HCT116 (cell line): Measurements from ENCODE around the gene OPCML. TPM values are rescaled to one million over a fixed set of nuclear protein-coding genes. Genes with fewer than 3 reads are reported as not detected.

Source experiments
- ATAC-seq: fragments of 200-7000 bp; cut with Tn5 transposase; 2 replicates; pipeline ENCODE4 v1.9.1; 2020; ENCODE audit warnings: mild to moderate bottlenecking, moderate library complexity
- BruUV-seq: library from RNA; stranded (reverse); fragments of 400-500 nt; replicated peaks from 2 replicates; lab custom pipeline; 2021; lab: Mats Ljungman, UMichigan
- CTCF ChIA-PET: fragments of 300-600 bp; sonication (Branson Sonifier 250); formaldehyde crosslinking; loops from one replicate; lab custom pipeline; 2021; ENCODE audit warnings: antibody characterized with exemption; lab: Charles Lee
- POLR2A ChIA-PET: fragments of 300-600, 350-600 bp; sonication (Branson Sonifier 250); formaldehyde crosslinking; loops from one replicate; lab custom pipeline; 2021; ENCODE audit warnings: antibody characterized with exemption; lab: Charles Lee
- RAD21 ChIA-PET, 2 experiments: fragments of 300-600 bp; sonication (Branson Sonifier 250); formaldehyde crosslinking; loops; one replicate each; lab custom pipeline; 2023; ENCODE audit warnings: low total read pairs in 2 of 2; ENCODE audit not compliant: uncharacterized antibody in 2 of 2, unreplicated experiment in 2 of 2, low non-redundant PET in 1 of 2; lab: Charles Lee
- DNase-seq: peaks from one replicate; pipeline ENCODE4 v3.0.0-alpha.2; 2010; ENCODE audit warnings: low read depth, low spot score
- H2AFZ ChIP-seq: fragments of 200-600 bp; shearing (Covaris generic), sonication (generic); 2 replicates; pipeline ENCODE4 v1.6.1; 2017; ENCODE audit warnings: low read depth, mixed run types, mixed read lengths, antibody characterized with exemption, low read length; ENCODE audit not compliant: poor library complexity, severe bottlenecking
- H3K27ac ChIP-seq: 2 replicates; pipeline ENCODE4 v1.5.1; 2012; ENCODE audit warnings: low read depth, low read length
- H3K27me3 ChIP-seq: fragments of 200-600 bp; sonication (generic); 2 replicates; pipeline ENCODE4 v1.6.1; 2016; ENCODE audit warnings: mixed run types, low read length, mixed read lengths; ENCODE audit not compliant: insufficient read depth
- H3K36me3 ChIP-seq, 2 experiments: fragments of 200-500 bp in 1 of 2; fragments of 200-600 bp in 1 of 2; sonication (Bioruptor generic) in 1 of 2; sonication (generic) in 1 of 2; 2 replicates each; pipeline versions ENCODE4 v1.5.1 to v1.6.1; 2014 to 2016; ENCODE audit warnings: low read length in 2 of 2, inconsistent platforms in 1 of 2, mixed read lengths in 1 of 2, mixed run types in 1 of 2; ENCODE audit not compliant: insufficient read depth in 2 of 2, control insufficient read depth in 1 of 2
- H3K4me1 ChIP-seq, 2 experiments: fragments of 200-600 bp in 1 of 2; sonication (generic) in 1 of 2; 2 replicates each; pipeline versions ENCODE4 v1.5.1 to v1.6.1; 2012 to 2017; ENCODE audit warnings: low read length in 2 of 2, inconsistent platforms in 1 of 2, mild to moderate bottlenecking in 1 of 2, mixed read lengths in 1 of 2, mixed run types in 1 of 2, moderate library complexity in 1 of 2; ENCODE audit not compliant: insufficient read depth in 2 of 2, control insufficient read depth in 1 of 2
- H3K4me2 ChIP-seq: fragments of 200-600 bp; sonication (generic); 2 replicates; pipeline ENCODE4 v1.6.1; 2017; ENCODE audit warnings: mixed run types, low read length, mixed read lengths
- H3K4me3 ChIP-seq, 2 experiments: fragments of 200-600 bp in 1 of 2; sonication (generic) in 1 of 2; replicated peaks in 1 of 2; 2 replicates each; pipeline ENCODE4 v1.5.1; 2011 to 2016; ENCODE audit warnings: low read length in 2 of 2, control low read depth in 1 of 2, low read depth in 1 of 2, mild to moderate bottlenecking in 1 of 2, mixed read lengths in 1 of 2, mixed run types in 1 of 2
- H3K79me2 ChIP-seq: fragments of 200-600 bp; sonication (generic); 2 replicates; pipeline ENCODE4 v1.6.1; 2017; ENCODE audit warnings: mild to moderate bottlenecking, mixed run types, low read length, moderate library complexity, mixed read lengths; ENCODE audit not compliant: insufficient read depth
- H3K9ac ChIP-seq: fragments of 200-600 bp; sonication (generic); 2 replicates; pipeline ENCODE4 v1.6.1; 2016; ENCODE audit warnings: low read length, mixed read lengths
- H3K9me2 ChIP-seq: fragments of 200-600 bp; sonication (generic), shearing (Covaris generic); 2 replicates; pipeline ENCODE4 v1.6.1; 2017; ENCODE audit warnings: mixed run types, mild to moderate bottlenecking, moderate library complexity; ENCODE audit not compliant: insufficient read depth
- H3K9me3 ChIP-seq, 2 experiments: fragments of 200-500 bp in 1 of 2; fragments of 200-600 bp in 1 of 2; sonication (Bioruptor generic) in 1 of 2; sonication (generic) in 1 of 2; 2 replicates each; pipeline ENCODE4 v1.6.1; 2014 to 2017; ENCODE audit warnings: low read length in 2 of 2, mixed read lengths in 2 of 2, inconsistent platforms in 1 of 2, low read depth in 1 of 2, mild to moderate bottlenecking in 1 of 2, mixed run types in 1 of 2, moderate library complexity in 1 of 2; ENCODE audit not compliant: control insufficient read depth in 1 of 2, insufficient read depth in 1 of 2
- H4K20me1 ChIP-seq: fragments of 200-600 bp; sonication (generic), shearing (Covaris generic); 2 replicates; pipeline ENCODE4 v1.6.1; 2017; ENCODE audit warnings: mixed run types, mild to moderate bottlenecking, moderate library complexity; ENCODE audit not compliant: insufficient read depth
- ELF1 ChIP-seq: IDR thresholded peaks from 2 replicates; pipeline ENCODE4 v1.6.1; 2012; ENCODE audit warnings: low read depth, borderline replicate concordance
- POLR2A ChIP-seq: IDR thresholded peaks from 2 replicates; pipeline ENCODE4 v1.7.0; 2011; ENCODE audit warnings: borderline replicate concordance; ENCODE audit not compliant: insufficient read depth, insufficient read length; ENCODE audit errors: extremely low read depth
- SIN3A ChIP-seq: IDR thresholded peaks from 2 replicates; pipeline ENCODE4 v1.6.1; 2012; ENCODE audit warnings: low read depth
- SP1 ChIP-seq: IDR thresholded peaks from 2 replicates; pipeline ENCODE4 v1.6.1; 2012; ENCODE audit warnings: low read depth
- SRF ChIP-seq: IDR thresholded peaks from 2 replicates; pipeline ENCODE4 v1.6.1; 2012; ENCODE audit warnings: low read depth
- TCF7L2 ChIP-seq: IDR thresholded peaks from 2 replicates; pipeline ENCODE4 v1.7.0; 2011; ENCODE audit warnings: borderline replicate concordance, inconsistent platforms; ENCODE audit not compliant: insufficient read depth, insufficient read length; ENCODE audit errors: extremely low read depth
- YY1 ChIP-seq: IDR thresholded peaks from 2 replicates; pipeline ENCODE4 v1.6.1; 2011; ENCODE audit warnings: low read length, low read depth, moderate library complexity, mild to moderate bottlenecking; ENCODE audit not compliant: insufficient replicate concordance; ENCODE audit errors: extremely low read depth
- ZFX ChIP-seq: fragments of 450-650 bp; IDR thresholded peaks from 2 replicates; pipeline ENCODE4 v1.6.1; 2017
- intact Hi-C: fragments of 100-400 bp; cut with micrococcal nuclease; formaldehyde crosslinking; loops from 2 replicates; pipeline ENCODE4 v1.10.0; 2022
- total RNA-seq: library from RNA; stranded (reverse); gene quantifications from one replicate; pipeline ENCODE4 v1.2.1, GENCODE V29; 2021; ENCODE audit not compliant: unreplicated experiment
- TF ChIP-seq, protein P1 (sequence below): IDR thresholded peaks from 2 replicates; pipeline ENCODE4 v1.6.1; 2011; ENCODE audit warnings: mild to moderate bottlenecking, low read length, moderate library complexity; ENCODE audit not compliant: insufficient replicate concordance; ENCODE audit errors: extremely low read depth
- TF ChIP-seq, protein P2 (sequence below): IDR thresholded peaks from 2 replicates; pipeline ENCODE4 v1.6.1; 2012
- TF ChIP-seq, protein P3 (sequence below), 3 experiments: fragments of 200-600 bp in 1 of 3; sonication (generic) in 1 of 3; IDR thresholded peaks in 2 of 3; conservative IDR thresholded peaks in 1 of 3; 2 replicates each; pipeline ENCODE4 v1.5.1; 2012 to 2017; ENCODE audit warnings: low read depth in 2 of 3, low read length in 2 of 3, antibody characterized with exemption in 1 of 3, borderline replicate concordance in 1 of 3, control low read depth in 1 of 3, mild to moderate bottlenecking in 1 of 3, mixed read lengths in 1 of 3, mixed run types in 1 of 3, moderate library complexity in 1 of 3; ENCODE audit not compliant: insufficient read depth in 1 of 3

Gene OPCML
- total RNA-seq, 1 experiment from 2014 or later, result not detected

DNA sequence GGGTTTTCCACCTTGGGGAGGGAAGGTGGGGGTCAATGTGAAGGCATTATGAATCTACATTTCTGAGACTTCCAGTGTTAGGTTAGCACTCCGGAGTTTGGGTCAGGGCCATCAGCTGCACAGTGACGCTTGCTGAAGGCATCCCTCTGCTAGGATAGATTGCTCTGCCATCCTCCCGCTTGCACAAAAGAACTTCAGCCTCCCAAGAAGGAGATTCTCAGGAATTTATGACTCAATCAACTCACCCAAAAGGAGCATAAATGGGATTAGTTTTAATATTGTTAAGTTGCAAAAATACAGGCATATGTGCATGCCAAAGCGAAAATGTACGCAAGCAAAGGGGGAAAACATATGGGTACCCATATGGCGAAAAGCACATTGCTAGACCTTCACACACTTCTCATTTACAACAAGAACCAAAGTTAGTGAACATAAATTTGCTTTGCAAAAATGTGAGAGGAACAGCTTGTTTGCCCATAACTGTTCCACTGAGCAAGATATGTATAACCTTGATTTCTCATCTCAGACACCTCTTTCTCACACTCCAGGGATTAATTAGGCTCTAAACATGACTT is 1013.0 kb downstream of the OPCML start:
- Histone ChIP-seq H3K4me1 (no peaks in the 10 kb centered on the region), H3K36me3 (no peaks in the 10 kb centered on the region), H3K4me2 (no peak overlapping the region), H4K20me1 (no peaks in the 10 kb centered on the region), H3K4me3 (no peak overlapping the region), H3K9ac (no peak overlapping the region), H2AFZ (no peak overlapping the region), H3K9me3 (peaks cover 12 to 14% of the 10 kb centered on the region in 2 experiments; a peak in 2 of 4 replicates), H3K9me2 (no peaks in the 10 kb centered on the region), H3K79me2 (no peaks in the 10 kb centered on the region), H3K27me3 (no peaks in the 10 kb centered on the region), H3K27ac (no peak overlapping the region)
- TF ChIP-seq ZFX (no peak), TCF7L2 (no peak), ELF1 (no peak), YY1 (no peak), SP1 (no peak), SIN3A (no peak), POLR2A (no peak), SRF (no peak)
- TF ChIP-seq, protein P1, sequence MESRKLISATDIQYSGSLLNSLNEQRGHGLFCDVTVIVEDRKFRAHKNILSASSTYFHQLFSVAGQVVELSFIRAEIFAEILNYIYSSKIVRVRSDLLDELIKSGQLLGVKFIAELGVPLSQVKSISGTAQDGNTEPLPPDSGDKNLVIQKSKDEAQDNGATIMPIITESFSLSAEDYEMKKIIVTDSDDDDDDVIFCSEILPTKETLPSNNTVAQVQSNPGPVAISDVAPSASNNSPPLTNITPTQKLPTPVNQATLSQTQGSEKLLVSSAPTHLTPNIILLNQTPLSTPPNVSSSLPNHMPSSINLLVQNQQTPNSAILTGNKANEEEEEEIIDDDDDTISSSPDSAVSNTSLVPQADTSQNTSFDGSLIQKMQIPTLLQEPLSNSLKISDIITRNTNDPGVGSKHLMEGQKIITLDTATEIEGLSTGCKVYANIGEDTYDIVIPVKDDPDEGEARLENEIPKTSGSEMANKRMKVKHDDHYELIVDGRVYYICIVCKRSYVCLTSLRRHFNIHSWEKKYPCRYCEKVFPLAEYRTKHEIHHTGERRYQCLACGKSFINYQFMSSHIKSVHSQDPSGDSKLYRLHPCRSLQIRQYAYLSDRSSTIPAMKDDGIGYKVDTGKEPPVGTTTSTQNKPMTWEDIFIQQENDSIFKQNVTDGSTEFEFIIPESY, result no peak
- TF ChIP-seq, protein P2, sequence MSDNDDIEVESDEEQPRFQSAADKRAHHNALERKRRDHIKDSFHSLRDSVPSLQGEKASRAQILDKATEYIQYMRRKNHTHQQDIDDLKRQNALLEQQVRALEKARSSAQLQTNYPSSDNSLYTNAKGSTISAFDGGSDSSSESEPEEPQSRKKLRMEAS, result no peak
- TF ChIP-seq, protein P3, sequence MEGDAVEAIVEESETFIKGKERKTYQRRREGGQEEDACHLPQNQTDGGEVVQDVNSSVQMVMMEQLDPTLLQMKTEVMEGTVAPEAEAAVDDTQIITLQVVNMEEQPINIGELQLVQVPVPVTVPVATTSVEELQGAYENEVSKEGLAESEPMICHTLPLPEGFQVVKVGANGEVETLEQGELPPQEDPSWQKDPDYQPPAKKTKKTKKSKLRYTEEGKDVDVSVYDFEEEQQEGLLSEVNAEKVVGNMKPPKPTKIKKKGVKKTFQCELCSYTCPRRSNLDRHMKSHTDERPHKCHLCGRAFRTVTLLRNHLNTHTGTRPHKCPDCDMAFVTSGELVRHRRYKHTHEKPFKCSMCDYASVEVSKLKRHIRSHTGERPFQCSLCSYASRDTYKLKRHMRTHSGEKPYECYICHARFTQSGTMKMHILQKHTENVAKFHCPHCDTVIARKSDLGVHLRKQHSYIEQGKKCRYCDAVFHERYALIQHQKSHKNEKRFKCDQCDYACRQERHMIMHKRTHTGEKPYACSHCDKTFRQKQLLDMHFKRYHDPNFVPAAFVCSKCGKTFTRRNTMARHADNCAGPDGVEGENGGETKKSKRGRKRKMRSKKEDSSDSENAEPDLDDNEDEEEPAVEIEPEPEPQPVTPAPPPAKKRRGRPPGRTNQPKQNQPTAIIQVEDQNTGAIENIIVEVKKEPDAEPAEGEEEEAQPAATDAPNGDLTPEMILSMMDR (IDR thresholded peaks at IDR 0.05 in 2 of 3, conservative IDR thresholded peaks at IDR 0.05 in 1 of 3; ENCODE audit: borderline replicate concordance in 1 of 3, insufficient read depth in 1 of 3, low read depth in 2 of 3, low read length in 2 of 3), result no peak
- intact Hi-C loops, result no loop called here
- ChIA-PET POLR2A (no interaction called here), RAD21 (no interaction called here), CTCF (no interaction called here)
- BruUV-seq, result no TSS peak
- DNase-seq (no peak), ATAC-seq (no peak)
